MM.1S (cell line): ENCODE data around the gene ADAMTS6.

Source experiments
- CTCF ChIP-seq: fragments of 300-600 bp; sonication (generic); IDR thresholded peaks from 2 replicates; pipeline ENCODE4 v1.5.1; 2016; ENCODE audit warnings: antibody characterized with exemption, low read length, mixed read lengths
- EZH2 ChIP-seq: fragments of 300-600 bp; sonication (generic); optimal IDR thresholded peaks from 2 replicates; pipeline ENCODE3; 2017; ENCODE audit warnings: low read depth, mild to moderate bottlenecking, antibody characterized with exemption, low read length, mixed read lengths

GRCh38 chr5:65305913-65306312 is 175.8 kb downstream of the ADAMTS6 start:
- TF ChIP-seq CTCF (no peak), EZH2 (no peak)
